Effector memory CD8-positive, alpha-beta T cell (primary cell): Measurements from ENCODE around the gene KCNJ6.

ENCODE experiments used
- ATAC-seq: fragments of 150-1000 bp; cut with Tn5 transposase; replicated peaks from 2 replicates; pipeline ENCODE4 v1.10.0; 2021; ENCODE audit warnings: mild to moderate bottlenecking, moderate library complexity
- DNase-seq, 3 experiments: peaks; one replicate each; pipeline ENCODE4 v3.0.0; 2021
- H3K27ac Mint-ChIP-seq, 2 donors: one replicate each; pipeline ENCODE4 v1.8.0; 2022; ENCODE audit warnings: mild to moderate bottlenecking in 2 of 2, mixed read lengths in 2 of 2, moderate library complexity in 2 of 2
- H3K27me3 Mint-ChIP-seq, 2 donors: one replicate each; pipeline ENCODE4 v1.8.0; 2022; ENCODE audit warnings: mixed read lengths in 2 of 2
- H3K36me3 Mint-ChIP-seq: one replicate; pipeline ENCODE4 v1.8.0; 2022; ENCODE audit warnings: mild to moderate bottlenecking, moderate library complexity, mixed read lengths; ENCODE audit not compliant: insufficient read depth
- H3K4me1 Mint-ChIP-seq, 2 donors: one replicate each; pipeline ENCODE4 v1.8.0; 2022; ENCODE audit warnings: low read depth in 2 of 2, mixed read lengths in 2 of 2
- H3K4me3 Mint-ChIP-seq, 2 donors: one replicate each; pipeline ENCODE4 v1.8.0; 2022; ENCODE audit warnings: mild to moderate bottlenecking in 2 of 2, mixed read lengths in 2 of 2, moderate library complexity in 2 of 2
- H3K9me3 Mint-ChIP-seq, 2 donors: one replicate each; pipeline ENCODE4 v1.8.0; 2022; ENCODE audit warnings: mixed read lengths in 2 of 2

The KCNJ6 gene

GRCh38 chr21:37811711-37812110, 104.5 kb downstream of the KCNJ6 start:
- no peaks in the 10 kb centered on the region for H3K4me1 Mint-ChIP-seq
- ATAC-seq (no peak), DNase-seq (no peak)
- no peak overlapping the region for H3K27ac Mint-ChIP-seq
- peaks cover 20 to 22% of the 10 kb centered on the region in 2 donors for H3K27me3 Mint-ChIP-seq
- H3K4me3 Mint-ChIP-seq = no peak overlapping the region
- no peaks in the 10 kb centered on the region for H3K36me3 Mint-ChIP-seq
- peaks cover 0 to 4% of the 10 kb centered on the region in 2 donors for H3K9me3 Mint-ChIP-seq

DNA sequence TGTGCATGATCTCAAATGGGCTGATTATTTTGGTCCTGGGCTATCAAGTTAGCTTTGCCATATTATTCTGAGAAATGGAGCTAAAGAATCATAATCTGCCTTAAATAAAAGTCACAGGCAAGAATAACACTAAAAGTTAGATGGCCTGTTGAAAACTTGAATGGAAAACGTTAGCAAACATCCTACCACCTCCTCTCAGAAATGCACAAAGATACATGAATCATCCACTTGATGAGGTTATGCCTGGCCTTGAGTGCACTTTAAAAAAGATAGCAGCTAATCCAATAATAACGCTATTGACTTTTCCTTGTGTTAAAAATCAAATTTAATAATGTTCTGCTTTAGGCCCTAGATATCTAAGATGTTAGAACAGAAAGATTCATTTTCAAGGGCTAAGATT, 108.0 kb downstream of the KCNJ6 start:
- H3K4me3 Mint-ChIP-seq = no peak overlapping the region
- peaks cover 6 to 7% of the 10 kb centered on the region in 2 donors for H3K9me3 Mint-ChIP-seq
- peaks cover 39 to 42% of the 10 kb centered on the region in 2 donors for H3K27me3 Mint-ChIP-seq
- no peak for ATAC-seq
- H3K4me1 Mint-ChIP-seq = no peaks in the 10 kb centered on the region
- DNase-seq = no peak
- no peak overlapping the region for H3K27ac Mint-ChIP-seq
- H3K36me3 Mint-ChIP-seq = no peaks in the 10 kb centered on the region

- Mint-ChIP-seq H3K36me3 (no peaks in the 10 kb centered on the region), H3K9me3 (peaks cover 5 to 6% of the 10 kb centered on the region in 2 donors)
Measured at GRCh38 chr21:37805266-37805665, 111.0 kb downstream of the KCNJ6 start.

DNA sequence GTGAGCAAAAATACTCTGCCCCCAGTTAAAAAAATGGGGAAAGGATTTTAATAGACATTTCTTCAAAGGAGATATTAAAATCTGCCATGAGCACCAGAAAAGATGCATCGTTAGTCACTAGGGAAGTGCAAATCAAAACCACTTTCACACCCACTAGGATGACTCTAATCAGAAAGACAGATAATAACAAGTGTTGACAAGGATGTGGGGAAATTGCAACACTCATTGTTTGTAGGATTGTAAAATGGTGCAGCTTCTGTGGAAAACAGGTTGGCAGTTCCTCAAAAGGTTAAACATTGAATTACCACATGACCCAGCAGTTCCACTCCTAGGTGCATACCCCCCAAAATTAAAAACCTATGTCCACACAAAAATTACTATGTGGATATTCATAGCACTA, 112.3 kb downstream of the KCNJ6 start:
- no peak overlapping the region for H3K27ac Mint-ChIP-seq
- no peak overlapping the region for H3K4me3 Mint-ChIP-seq
- no peaks in the 10 kb centered on the region for H3K36me3 Mint-ChIP-seq
- no peak for DNase-seq
- peaks cover 5 to 6% of the 10 kb centered on the region in 2 donors for H3K9me3 Mint-ChIP-seq
- ATAC-seq = no peak
- H3K27me3 Mint-ChIP-seq = peaks cover 29 to 40% of the 10 kb centered on the region in 2 donors
- H3K4me1 Mint-ChIP-seq = no peaks in the 10 kb centered on the region

More at GRCh38 chr21:37805266-37805665, 111.0 kb downstream of the KCNJ6 start:
- Mint-ChIP-seq H3K27me3 (peaks cover 26 to 42% of the 10 kb centered on the region in 2 donors), H3K27ac (no peak overlapping the region), H3K4me3 (no peak overlapping the region), H3K4me1 (no peaks in the 10 kb centered on the region)
- DNase-seq = no peak
- no peak for ATAC-seq

DNA sequence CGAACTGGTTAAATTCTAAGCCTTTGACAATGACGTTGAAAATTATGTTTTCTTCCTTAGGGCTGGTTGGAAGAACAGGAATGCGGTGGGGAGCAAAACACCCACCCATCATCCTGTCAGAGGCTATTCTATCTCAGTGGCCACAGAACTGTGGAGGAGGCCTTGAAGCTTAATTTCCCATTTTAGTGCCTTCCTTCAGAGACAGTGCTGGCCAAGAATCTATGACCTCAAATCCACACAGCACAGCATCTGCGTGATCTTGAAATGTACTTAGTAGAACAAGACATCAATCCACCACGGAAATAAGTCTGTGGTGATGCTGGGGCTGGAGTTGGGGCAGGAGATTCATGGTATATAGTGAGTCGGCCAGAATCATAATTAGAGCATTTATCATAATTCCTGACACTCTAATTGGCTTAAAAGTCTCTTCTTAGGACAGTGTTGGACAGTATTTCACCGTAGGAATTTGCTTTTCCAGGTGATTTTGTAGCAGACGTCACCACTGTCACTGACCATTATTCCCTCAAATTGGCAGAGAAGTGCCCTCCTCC, 113.1 kb downstream of the KCNJ6 start:
- H3K4me3 Mint-ChIP-seq = no peak overlapping the region
- DNase-seq (no peak), ATAC-seq (no peak)
- H3K27me3 Mint-ChIP-seq = peaks cover 31 to 48% of the 10 kb centered on the region in 2 donors
- H3K9me3 Mint-ChIP-seq = peaks cover 5 to 6% of the 10 kb centered on the region in 2 donors
- H3K36me3 Mint-ChIP-seq = no peaks in the 10 kb centered on the region
- no peaks in the 10 kb centered on the region for H3K4me1 Mint-ChIP-seq
- H3K27ac Mint-ChIP-seq = no peak overlapping the region

GRCh38 chr21:37800456-37801061, 115.7 kb downstream of the KCNJ6 start:
- no peaks in the 10 kb centered on the region for H3K36me3 Mint-ChIP-seq
- no peak overlapping the region for H3K4me3 Mint-ChIP-seq
- H3K27ac Mint-ChIP-seq = no peak overlapping the region
- H3K27me3 Mint-ChIP-seq = peaks cover 23 to 46% of the 10 kb centered on the region in 2 donors
- H3K4me1 Mint-ChIP-seq = no peaks in the 10 kb centered on the region
- H3K9me3 Mint-ChIP-seq = peaks cover 5 to 6% of the 10 kb centered on the region in 2 donors
- no peak for DNase-seq
- no peak for ATAC-seq

DNA sequence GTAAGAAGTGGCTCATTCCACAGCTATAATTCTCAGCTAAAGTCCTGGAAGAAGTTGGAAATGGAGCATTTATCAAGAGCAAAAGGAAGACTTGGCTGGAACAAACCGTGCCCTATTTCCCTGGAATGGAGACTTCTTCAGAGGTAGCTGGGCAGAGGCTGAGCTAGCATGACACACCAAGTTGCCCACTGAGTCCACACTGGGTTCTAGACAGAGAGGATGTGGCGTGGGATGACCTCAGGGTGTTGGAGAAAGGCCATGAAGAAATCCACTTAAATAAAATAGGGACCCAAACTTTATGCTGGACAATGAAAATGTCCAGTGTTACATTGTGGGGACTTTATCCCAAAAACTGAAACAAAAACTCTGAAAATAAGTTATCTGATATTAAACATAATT, 116.2 kb downstream of the KCNJ6 start:
- no peaks in the 10 kb centered on the region for H3K36me3 Mint-ChIP-seq
- DNase-seq (no peak), ATAC-seq (no peak)

GRCh38 chr21:37799211-37800056, 116.8 kb downstream of the KCNJ6 start:
- H3K36me3 Mint-ChIP-seq = no peaks in the 10 kb centered on the region
- DNase-seq (no peak), ATAC-seq (no peak)
- no peak overlapping the region for H3K27ac Mint-ChIP-seq
- peaks cover 2 to 6% of the 10 kb centered on the region in 2 donors for H3K9me3 Mint-ChIP-seq
- no peaks in the 10 kb centered on the region for H3K4me1 Mint-ChIP-seq
- H3K4me3 Mint-ChIP-seq = no peak overlapping the region
- H3K27me3 Mint-ChIP-seq = peaks cover 13 to 41% of the 10 kb centered on the region in 2 donors

More for the DNA sequence above, 116.2 kb downstream of the KCNJ6 start:
- Mint-ChIP-seq H3K9me3 (peaks cover 5 to 6% of the 10 kb centered on the region in 2 donors), H3K4me1 (no peaks in the 10 kb centered on the region), H3K27me3 (peaks cover 18 to 41% of the 10 kb centered on the region in 2 donors), H3K27ac (no peak overlapping the region), H3K4me3 (no peak overlapping the region)

GRCh38 chr21:37797403-37797802, 118.9 kb downstream of the KCNJ6 start:
- no peak for ATAC-seq
- Mint-ChIP-seq H3K27me3 (peaks cover 5 to 29% of the 10 kb centered on the region in 2 donors), H3K36me3 (no peaks in the 10 kb centered on the region), H3K4me1 (no peaks in the 10 kb centered on the region), H3K4me3 (no peak overlapping the region), H3K9me3 (no peaks in the 10 kb centered on the region), H3K27ac (no peak overlapping the region)
- no peak for DNase-seq

DNA sequence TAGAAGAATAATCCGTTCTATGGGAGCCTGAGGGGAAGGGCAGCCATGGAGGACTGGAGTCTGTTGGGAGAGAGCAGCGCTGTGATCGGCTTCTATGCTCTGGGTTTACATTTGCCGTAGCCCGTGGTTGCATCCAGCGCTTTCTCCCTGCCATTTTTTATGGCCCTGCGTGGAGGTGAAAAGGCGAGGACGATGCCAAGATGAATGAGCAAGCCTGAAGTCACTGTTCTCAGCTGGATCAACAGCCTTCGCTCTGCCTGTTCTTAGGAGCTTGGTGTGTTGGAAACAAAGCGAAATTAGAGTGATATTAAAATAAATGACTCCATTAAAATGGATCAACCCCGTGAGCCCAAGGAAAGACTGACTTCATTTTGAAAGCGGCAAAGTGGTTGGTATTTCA, 120.2 kb downstream of the KCNJ6 start:
- Mint-ChIP-seq H3K9me3 (no peaks in the 10 kb centered on the region), H3K4me3 (no peak overlapping the region), H3K4me1 (no peaks in the 10 kb centered on the region), H3K27me3 (peaks cover 10 to 21% of the 10 kb centered on the region in 2 donors), H3K36me3 (no peaks in the 10 kb centered on the region), H3K27ac (no peak overlapping the region)
- no peak for ATAC-seq
- DNase-seq = no peak

DNA sequence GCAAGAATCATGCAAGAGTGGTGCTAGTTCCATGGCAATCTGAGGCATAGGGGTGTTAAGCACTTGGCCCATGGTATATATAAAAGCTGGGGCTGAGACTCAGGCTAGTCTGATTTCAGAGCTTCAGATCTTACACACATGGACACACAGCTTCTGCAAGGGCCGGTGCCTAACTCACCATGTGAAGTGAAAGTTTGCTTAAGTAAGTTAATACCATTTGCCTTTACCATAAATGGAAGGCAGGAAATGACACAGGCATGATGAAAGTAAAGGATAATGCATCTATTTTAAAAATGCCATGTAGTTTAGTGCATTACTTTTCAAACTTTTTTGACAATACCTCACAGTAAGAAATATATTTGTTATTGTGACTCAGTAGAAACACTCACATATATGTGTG, 122.6 kb downstream of the KCNJ6 start:
- DNase-seq (no peak), ATAC-seq (no peak)
- H3K36me3 Mint-ChIP-seq = no peaks in the 10 kb centered on the region
- H3K4me1 Mint-ChIP-seq = no peaks in the 10 kb centered on the region
- H3K27ac Mint-ChIP-seq = no peak overlapping the region
- H3K27me3 Mint-ChIP-seq = peaks cover 6 to 15% of the 10 kb centered on the region in 2 donors
- H3K9me3 Mint-ChIP-seq = no peaks in the 10 kb centered on the region
- no peak overlapping the region for H3K4me3 Mint-ChIP-seq

DNA sequence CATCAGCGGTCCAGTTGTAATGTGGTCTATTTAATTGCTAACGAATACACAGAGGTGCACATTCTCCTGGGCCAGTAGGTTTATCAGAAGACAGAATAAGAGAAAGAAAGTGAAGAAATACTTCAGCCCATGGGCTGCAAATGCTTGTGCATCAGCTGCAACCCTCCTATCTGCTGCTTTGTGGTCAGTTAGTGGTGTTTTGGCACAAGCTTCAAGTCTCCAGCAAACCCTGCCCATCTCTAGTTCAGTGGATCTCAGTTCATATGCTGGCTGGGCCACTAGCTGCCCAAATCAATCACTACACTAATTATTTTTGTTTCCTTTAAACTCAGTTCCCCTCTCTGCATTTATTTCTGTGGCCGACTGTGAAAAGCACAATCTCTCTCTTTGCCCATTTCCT, 124.2 kb downstream of the KCNJ6 start:
- H3K4me3 Mint-ChIP-seq = no peak overlapping the region
- H3K9me3 Mint-ChIP-seq = peaks cover 0 to 2% of the 10 kb centered on the region in 2 donors
- DNase-seq (no peak), ATAC-seq (no peak)
- H3K4me1 Mint-ChIP-seq = no peaks in the 10 kb centered on the region
- H3K27me3 Mint-ChIP-seq = peaks cover 6 to 12% of the 10 kb centered on the region in 2 donors
- H3K36me3 Mint-ChIP-seq = no peaks in the 10 kb centered on the region
- no peak overlapping the region for H3K27ac Mint-ChIP-seq

DNA sequence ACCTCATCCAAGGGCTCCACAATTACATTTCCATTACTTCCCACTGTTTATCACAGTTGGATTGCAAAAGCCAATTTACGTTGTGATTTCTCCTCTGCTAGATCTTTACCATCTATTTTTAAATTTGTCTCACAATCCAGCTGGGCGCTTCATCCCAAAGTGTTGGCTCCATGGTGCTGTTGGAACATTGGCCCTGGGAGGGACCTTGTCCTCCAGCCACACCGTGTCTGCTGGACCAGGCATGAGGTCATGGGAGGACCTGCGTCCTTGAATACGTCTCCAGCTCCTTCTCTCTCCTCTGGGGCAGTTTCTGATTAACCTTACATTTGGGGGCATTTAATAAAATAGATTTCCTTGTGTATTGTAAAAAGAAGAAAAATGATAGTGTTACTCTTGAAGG, 125.4 kb downstream of the KCNJ6 start:
- H3K27me3 Mint-ChIP-seq = peaks cover 6 to 12% of the 10 kb centered on the region in 2 donors
- H3K4me1 Mint-ChIP-seq = no peaks in the 10 kb centered on the region
- peaks cover 0 to 2% of the 10 kb centered on the region in 2 donors for H3K9me3 Mint-ChIP-seq
- no peak for ATAC-seq
- no peak for DNase-seq
- no peak overlapping the region for H3K4me3 Mint-ChIP-seq
- no peak overlapping the region for H3K27ac Mint-ChIP-seq
- no peaks in the 10 kb centered on the region for H3K36me3 Mint-ChIP-seq

DNA sequence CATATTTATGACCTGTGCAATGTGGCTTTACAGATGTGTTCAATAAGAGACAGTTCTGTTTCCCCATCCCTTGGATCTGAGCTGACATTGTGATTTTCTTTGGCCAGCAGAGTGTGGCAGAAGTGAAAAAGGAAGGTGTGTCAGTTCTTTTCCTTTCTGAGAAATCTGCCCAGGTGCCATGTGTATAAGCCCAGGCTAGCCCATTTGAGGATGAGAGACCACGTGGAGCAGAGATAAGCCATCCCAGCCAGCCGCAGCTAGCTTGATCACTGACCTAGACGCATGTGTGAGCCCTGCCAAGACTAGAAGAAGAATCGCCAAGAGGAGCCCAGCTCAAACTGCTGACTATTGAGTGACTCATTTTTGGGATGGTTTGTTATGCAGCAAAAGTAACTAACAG, 127.8 kb downstream of the KCNJ6 start:
- Mint-ChIP-seq H3K27me3 (peaks cover 9 to 27% of the 10 kb centered on the region in 2 donors), H3K36me3 (no peaks in the 10 kb centered on the region), H3K4me1 (no peaks in the 10 kb centered on the region), H3K27ac (no peak overlapping the region), H3K4me3 (no peak overlapping the region), H3K9me3 (peaks cover 2% of the 10 kb centered on the region in 2 donors)
- ATAC-seq = no peak
- no peak for DNase-seq
